K562 (cell line): ENCODE measurements around the gene PCSK6. TPM values are rescaled to one million over a fixed set of nuclear protein-coding genes. Genes with fewer than 3 reads are reported as not detected.

ENCODE experiments used
- ATAC-seq: fragments of 200-7000 bp; cut with Tn5 transposase; 3 replicates; pipeline ENCODE4 v1.9.1; 2020; ENCODE audit warnings: moderate library complexity
- BruUV-seq: library from RNA; stranded (reverse); fragments of 400-500 nt; replicated peaks from 2 replicates; lab custom pipeline; 2021; lab: Mats Ljungman, UMichigan
- CTCF ChIA-PET: fragments of 300-600 bp; formaldehyde crosslinking; extraction: SDS; loops from one replicate; lab custom pipeline; 2021; ENCODE audit warnings: low intra/inter-chr PET ratio; lab: Yijun Ruan, JAX
- POLR2A ChIA-PET: fragments of 300-600, 350-650 bp; sonication (Branson Sonifier 250); formaldehyde crosslinking; extraction: SDS; loops from one replicate; lab custom pipeline; 2021; ENCODE audit warnings: antibody characterized with exemption, inconsistent platforms; lab: Yijun Ruan, JAX
- DNase-seq, 4 experiments: peaks; one replicate each; pipeline versions ENCODE4 v3.0.0 to v3.0.0-alpha.2; 2011 to 2018; ENCODE audit warnings: low spot score in 3 of 4, mixed read lengths in 3 of 4; ENCODE audit errors: extremely low read depth in 1 of 4
- FAIRE-seq: peaks from 2 replicates; lab custom pipeline; 2011; peaks lifted over from hg19 to GRCh38; lab: Jason Lieb, UNC
- H2AFZ ChIP-seq: 2 replicates; pipeline ENCODE4 v1.6.0; 2011; ENCODE audit warnings: low read depth, low read length, control low read depth, inconsistent platforms
- H3K27ac ChIP-seq: fragments of 200-600 bp; 3 replicates; pipeline ENCODE4 v1.8.0; 2011; ENCODE audit warnings: low read depth, mild to moderate bottlenecking, control low read depth, inconsistent platforms, low read length, moderate library complexity, mixed read lengths; ENCODE audit errors: extremely low read depth
- H3K27me3 ChIP-seq, 2 experiments: fragments of 300-600 bp in 1 of 2; 2 replicates in 1 of 2; 3 replicates in 1 of 2; pipeline versions ENCODE4 v1.6.0 to v1.8.0; 2011; ENCODE audit warnings: inconsistent platforms in 2 of 2, low read length in 2 of 2, mild to moderate bottlenecking in 1 of 2, mixed read lengths in 1 of 2, moderate library complexity in 1 of 2; ENCODE audit not compliant: control insufficient read depth in 2 of 2, insufficient read depth in 2 of 2
- H3K36me3 ChIP-seq: fragments of 300-600 bp; 3 replicates; pipeline ENCODE4 v1.8.0; 2011; ENCODE audit warnings: mild to moderate bottlenecking, low read length, inconsistent platforms; ENCODE audit not compliant: control insufficient read depth, insufficient read depth
- H3K4me1 ChIP-seq, 2 experiments: fragments of 200-600 bp in 1 of 2; replicated peaks in 1 of 2; 2 replicates in 1 of 2; 3 replicates in 1 of 2; pipeline versions ENCODE4 v1.5.1 to v1.8.0; 2011; ENCODE audit warnings: inconsistent platforms in 2 of 2, low read length in 2 of 2, mild to moderate bottlenecking in 1 of 2, mixed read lengths in 1 of 2, moderate library complexity in 1 of 2; ENCODE audit not compliant: control insufficient read depth in 2 of 2, insufficient read depth in 2 of 2
- H3K4me2 ChIP-seq: 2 replicates; pipeline ENCODE4 v1.6.1; 2011; ENCODE audit warnings: low read length, control low read depth, inconsistent platforms, mixed read lengths; ENCODE audit not compliant: insufficient read depth
- H3K4me3 ChIP-seq: fragments of 200-600 bp; sonication (generic), shearing (Covaris generic); 2 replicates; pipeline ENCODE4 v1.5.1; 2016; ENCODE audit warnings: control low read depth, inconsistent platforms
- H3K79me2 ChIP-seq: fragments of 200-600 bp; 3 replicates; pipeline ENCODE4 v1.8.0; 2011; ENCODE audit warnings: low read length, inconsistent platforms; ENCODE audit not compliant: control insufficient read depth, insufficient read depth
- H3K9ac ChIP-seq, 2 experiments: 2 replicates each; pipeline versions ENCODE4 v1.6.0 to v1.6.1; 2011; ENCODE audit warnings: low read depth in 2 of 2, low read length in 2 of 2, control low read depth in 1 of 2, inconsistent platforms in 1 of 2, mild to moderate bottlenecking in 1 of 2, mixed read lengths in 1 of 2; ENCODE audit not compliant: insufficient read depth in 1 of 2
- H3K9me1 ChIP-seq: one replicate; pipeline ENCODE4 v1.6.0; 2011; ENCODE audit warnings: inconsistent platforms, mild to moderate bottlenecking, low read length, moderate library complexity; ENCODE audit not compliant: control insufficient read depth, insufficient read depth
- H3K9me3 ChIP-seq: replicated peaks from 2 replicates; pipeline ENCODE4 v1.5.1; 2011; ENCODE audit warnings: low read depth, low read length, inconsistent platforms; ENCODE audit not compliant: control insufficient read depth, insufficient read depth
- H4K20me1 ChIP-seq: replicated peaks from 2 replicates; pipeline ENCODE4 v1.6.1; 2011; ENCODE audit warnings: low read length, inconsistent platforms, mixed read lengths; ENCODE audit not compliant: control insufficient read depth, insufficient read depth
- ADNP ChIP-seq: fragments of 200-800 bp; sonication (Bioruptor generic); IDR thresholded peaks from 2 replicates; pipeline ENCODE4 v1.6.1; 2016; ENCODE audit warnings: missing genetic modification characterization, missing compliant biosample characterization
- CBX3 ChIP-seq, 2 experiments: IDR thresholded peaks; 1 replicate in 1 of 2; 2 replicates in 1 of 2; pipeline ENCODE4 v1.6.1; 2012; ENCODE audit warnings: inconsistent platforms in 2 of 2, low read length in 2 of 2, borderline replicate concordance in 1 of 2, control low read depth in 1 of 2
- MYNN ChIP-seq, 2 experiments: sonication (generic); formaldehyde crosslinking in 1 of 2; IDR thresholded peaks; 2 replicates each; pipeline versions ENCODE4 v1.5.0 to v1.6.1; 2016 to 2020; ENCODE audit warnings: antibody characterized with exemption in 1 of 2, missing genetic modification reagents in 1 of 2
- NELFE ChIP-seq: IDR thresholded peaks from 2 replicates; pipeline ENCODE4 v1.6.1; 2011; ENCODE audit warnings: mild to moderate bottlenecking; ENCODE audit not compliant: insufficient read depth, insufficient read length
- NR2C2 ChIP-seq, 2 experiments: fragments of 200-800 bp in 1 of 2; sonication (Bioruptor generic) in 1 of 2; sonication (generic) in 1 of 2; formaldehyde crosslinking in 1 of 2; IDR thresholded peaks; 2 replicates each; pipeline versions ENCODE4 v1.6.1 to v1.8.0; 2016 to 2022; ENCODE audit warnings: mild to moderate bottlenecking in 1 of 2, missing compliant biosample characterization in 1 of 2, missing genetic modification characterization in 1 of 2, missing genetic modification reagents in 1 of 2
- PRDM10 ChIP-seq: fragments of 450-650 bp; IDR thresholded peaks from 2 replicates; pipeline ENCODE4 v1.6.1; 2018; ENCODE audit not compliant: partially characterized antibody
- RNF219 ChIP-seq: fragments of 250-450 bp; sonication (Bioruptor Pico); IDR thresholded peaks from 2 replicates; pipeline ENCODE4 v1.5.0; 2022; ENCODE audit warnings: mild to moderate bottlenecking
- SRSF7 ChIP-seq: fragments of 200-400 bp; formaldehyde crosslinking; optimal IDR thresholded peaks from 2 replicates; pipeline ENCODE3; 2017; ENCODE audit warnings: mild to moderate bottlenecking, low read depth, low read length
- TAF1 ChIP-seq: IDR thresholded peaks from 2 replicates; pipeline ENCODE4 v1.6.1; 2011; ENCODE audit warnings: mild to moderate bottlenecking, low read length, moderate library complexity; ENCODE audit not compliant: insufficient read depth, control insufficient read depth, severe bottlenecking; ENCODE audit errors: extremely low read depth
- TAF9B ChIP-seq: fragments of 450-650 bp; IDR thresholded peaks from 2 replicates; pipeline ENCODE4 v1.6.1; 2018; ENCODE audit warnings: mild to moderate bottlenecking; ENCODE audit not compliant: partially characterized antibody
- USF1 ChIP-seq: sonication (generic); formaldehyde crosslinking; IDR thresholded peaks from 2 replicates; pipeline ENCODE4 v1.9.0; 2022; ENCODE audit warnings: mild to moderate bottlenecking, missing genetic modification reagents
- ZNF277 ChIP-seq: fragments of 250-450 bp; sonication (Bioruptor Pico); IDR thresholded peaks from 2 replicates; pipeline ENCODE4 v1.8.0; 2022; ENCODE audit warnings: inconsistent platforms, mild to moderate bottlenecking, moderate library complexity, borderline replicate concordance
- ZNF282 ChIP-seq: sonication (generic); formaldehyde crosslinking; IDR thresholded peaks from 2 replicates; pipeline ENCODE4 v1.8.1; 2023; ENCODE audit warnings: missing genetic modification reagents
- ZNF41 ChIP-seq: fragments of 250-450 bp; sonication (Bioruptor Pico); conservative IDR thresholded peaks from 2 replicates; pipeline ENCODE4 v1.4.0; 2020; ENCODE audit warnings: mild to moderate bottlenecking
- WGBS: fragments of 100-300 bp; shearing (Covaris generic); methylation state at CpG from one replicate; pipeline ENCODE4 v1.1.6; 2016; ENCODE audit warnings: low coverage, mixed read lengths; ENCODE audit not compliant: insufficient coverage; ENCODE audit errors: missing lambda C conversion rate; 5-methylcytosine and 5-hydroxymethylcytosine counted together
- in situ Hi-C: fragments of 300-500 bp; cut with MboI; formaldehyde crosslinking; loops from 4 replicates; pipeline ENCODE4 v1.15.0; 2018; ENCODE audit warnings: inconsistent platforms, mixed read lengths
- intact Hi-C: fragments of 100-400 bp; cut with micrococcal nuclease; formaldehyde crosslinking; loops from 2 replicates; pipeline ENCODE4 v1.14.2; 2022
- polyA plus RNA-seq, 8 experiments: library from polyadenylated mRNA; depleted of rRNA in 4 of 8; stranded (reverse) in 5 of 8; unstranded in 3 of 8; fragments of >200 nt; fragmentation: Nextera tagmentation in 2 of 8; fragmentation: Illumina TruSeq in 1 of 8; extraction: Ambion mirVana in 2 of 8; extraction: Trizol in 1 of 8; gene quantifications; 2 replicates each; pipeline versions ENCODE4 v1.2.1 to v1.2.3, GENCODE V29; 2011 to 2014; ENCODE audit warnings: inconsistent platforms in 1 of 8, missing spikeins in 1 of 8
- total RNA-seq, 7 experiments: library from RNA; depleted of rRNA in 6 of 7; stranded (reverse); fragments of >200 nt in 6 of 7; fragmentation: Illumina TruSeq in 2 of 7; extraction: Trizol in 2 of 7; gene quantifications; 2 replicates each; pipeline versions ENCODE4 v1.2.1 to v1.2.3, GENCODE V29; 2011 to 2021; ENCODE audit warnings: low replicate concordance in 1 of 7

PCSK6 gene
- total and polyA plus RNA-seq, 9 of the 15 experiments (the other 6 are each of a cell fraction or from before 2014, with no cell fraction given): 2.2 to 32.6 (median 14.5) TPM

GRCh38 chr15:101514318-101514717, 24.8 kb upstream of the PCSK6 start:
- WGBS: 16% methylated on average over 7 of the region's 7 CpGs
- Histone ChIP-seq H4K20me1 (no peaks in the 10 kb centered on the region), H3K27ac (no peak overlapping the region), H3K9me3 (peaks cover 2% of the 10 kb centered on the region), H3K9me1 (no peaks in the 10 kb centered on the region), H3K4me3 (no peak overlapping the region), H3K4me2 (no peak overlapping the region), H3K9ac (no peak overlapping the region), H3K79me2 (no peaks in the 10 kb centered on the region), H3K4me1 (no peaks in the 10 kb centered on the region), H3K36me3 (no peaks in the 10 kb centered on the region), H3K27me3 (peaks cover 0 to 2% of the 10 kb centered on the region in 2 experiments; a peak in 2 of 5 replicates), H2AFZ (0 out of 2 replicates have a peak overlapping the region, but pooled peaks have one; percentile 1)
- in situ Hi-C loops: no loop called here
- intact Hi-C loops: no loop called here
- FAIRE-seq (no peak), DNase-seq (no peak), ATAC-seq (no peak)
- ChIA-PET POLR2A (interaction anchor here (0.7 kb wide), 1 partner anchor 28 kb away, joined by 7 read pairs; no protein-coding TSS in a partner anchor), CTCF (no interaction called here)
- no TSS peak for BruUV-seq
- no peak for TF ChIP-seq SRSF7
- TF ChIP-seq ZNF282 (CRISPR knock-in tag): no peak
- TF ChIP-seq TAF1: no peak
- no peak for TF ChIP-seq NELFE
- TF ChIP-seq PRDM10: no peak
- no peak for TF ChIP-seq ZNF41 (CRISPR knock-in tag)
- TF ChIP-seq TAF9B: no peak
- no peak for TF ChIP-seq MYNN (IDR thresholded peaks at IDR 0.05)
- TF ChIP-seq MYNN (CRISPR knock-in tag; IDR thresholded peaks at IDR 0.05): no peak
- no peak for TF ChIP-seq NR2C2 (CRISPR knock-in tag; IDR thresholded peaks at IDR 0.05)
- no peak for TF ChIP-seq NR2C2 (tag; IDR thresholded peaks at IDR 0.05)
- no peak for TF ChIP-seq ZNF277 (CRISPR knock-in tag)
- no peak for TF ChIP-seq RNF219
- no peak for TF ChIP-seq USF1
- no peak for TF ChIP-seq CBX3 (IDR thresholded peaks at IDR 0.05; ENCODE audit: borderline replicate concordance in 1 of 2, low read length in 2 of 2)
- no peak for TF ChIP-seq ADNP (tag)
